Measurements from ENCODE around the gene CISTR.

GRCh38 chr12:53698948-53699677 is 52.7 kb downstream of the CISTR start:
- TF ChIP-seq CTCF (IDR thresholded peaks at IDR 0.05) (no peak), POLR2A (IDR thresholded peaks at IDR 0.05) (no peak)
